Measurements from ENCODE around the gene CLEC10A. TPM values are rescaled to one million over a fixed set of nuclear protein-coding genes. Genes with fewer than 3 reads are reported as not detected.
"Not testable (repeated sequence)": the region's sequence is repeated elsewhere in the genome, so short reads cannot be mapped to it uniquely, and the experiment has no call there.

The CLEC10A gene
- total and polyA plus RNA-seq, 2 donors (not counting 1 experiment from before 2014, with no cell fraction given): not detected

- Histone ChIP-seq H3K27ac (ENCODE audit: insufficient read depth, low read length) (no peak overlapping the region), H3K4me3 (replicated peaks in 1 of 4; ENCODE audit: control extremely low read depth in 1 of 4, insufficient read depth in 1 of 4, low read depth in 3 of 4, low read length in 4 of 4) (no peak overlapping the region), H4K20me1 (ENCODE audit: control insufficient read depth, extremely low read depth, insufficient read depth, low read length) (no peaks in the 10 kb centered on the region), H3K79me2 (ENCODE audit: control insufficient read depth, insufficient read depth, low read length) (no peaks in the 10 kb centered on the region), H3K4me2 (ENCODE audit: extremely low read depth, insufficient read depth, low read length) (no peak overlapping the region), H3K9ac (ENCODE audit: insufficient read depth, low read length) (no peak overlapping the region), H2AFZ (ENCODE audit: low read length) (no peak overlapping the region), H3K9me3 (ENCODE audit: control insufficient read depth, insufficient read depth, low read depth, low read length) (no peaks in the 10 kb centered on the region), H3K4me1 (ENCODE audit: control insufficient read depth, extremely low read depth, insufficient read depth, low read length) (peaks cover 3% of the 10 kb centered on the region), H3K36me3 (ENCODE audit: control insufficient read depth, insufficient read depth, low read length) (no peaks in the 10 kb centered on the region), H3K27me3 (ENCODE audit: control insufficient read depth, insufficient read depth, low read length) (peaks cover 3% of the 10 kb centered on the region)
- no peak for TF ChIP-seq CTCF (conservative IDR thresholded peaks at IDR 0.05 in 1 of 2, IDR thresholded peaks at IDR 0.05 in 1 of 2; ENCODE audit: low read depth in 1 of 2, low read length in 2 of 2)
- no peak for TF ChIP-seq EZH2 (IDR thresholded peaks at IDR 0.05; ENCODE audit: low read length, missing control alignments)
- DNase-seq (ENCODE audit: low read depth in 2 of 2): peak in 1 of 2 donors; percentile 53
Measured at GRCh38 chr17:7056386-7056785, 23.7 kb downstream of the CLEC10A start.

GRCh38 chr17:7050583-7050982 lies 29.5 kb downstream of the CLEC10A start:
- H3K4me3 ChIP-seq (replicated peaks in 1 of 4; ENCODE audit: control extremely low read depth in 1 of 4, insufficient read depth in 1 of 4, low read depth in 3 of 4, low read length in 4 of 4); H3K4me1 ChIP-seq (ENCODE audit: control insufficient read depth, extremely low read depth, insufficient read depth, low read length); H3K27ac ChIP-seq (ENCODE audit: insufficient read depth, low read length); H3K36me3 ChIP-seq (ENCODE audit: control insufficient read depth, insufficient read depth, low read length); H3K4me2 ChIP-seq (ENCODE audit: extremely low read depth, insufficient read depth, low read length); H3K9ac ChIP-seq (ENCODE audit: insufficient read depth, low read length); H3K79me2 ChIP-seq (ENCODE audit: control insufficient read depth, insufficient read depth, low read length); H2AFZ ChIP-seq (ENCODE audit: low read length); DNase-seq (ENCODE audit: low read depth in 2 of 2); H3K27me3 ChIP-seq (ENCODE audit: control insufficient read depth, insufficient read depth, low read length); H3K9me3 ChIP-seq (ENCODE audit: control insufficient read depth, insufficient read depth, low read depth, low read length); H4K20me1 ChIP-seq (ENCODE audit: control insufficient read depth, extremely low read depth, insufficient read depth, low read length): not testable (repeated sequence)

GRCh38 chr17:7048968-7049367 lies 31.1 kb downstream of the CLEC10A start:
- H2AFZ ChIP-seq (ENCODE audit: low read length): no peak overlapping the region

More at GRCh38 chr17:7048968-7049367, 31.1 kb downstream of the CLEC10A start:
- no peak overlapping the region for H3K9ac ChIP-seq (ENCODE audit: insufficient read depth, low read length)
- no peak overlapping the region for H3K27ac ChIP-seq (ENCODE audit: insufficient read depth, low read length)
- H3K79me2 ChIP-seq (ENCODE audit: control insufficient read depth, insufficient read depth, low read length): no peaks in the 10 kb centered on the region
- H3K4me3 ChIP-seq (replicated peaks in 1 of 4; ENCODE audit: control extremely low read depth in 1 of 4, insufficient read depth in 1 of 4, low read depth in 3 of 4, low read length in 4 of 4): no peak overlapping the region
- peaks cover 5% of the 10 kb centered on the region for H3K27me3 ChIP-seq (ENCODE audit: control insufficient read depth, insufficient read depth, low read length)
- H3K9me3 ChIP-seq (ENCODE audit: control insufficient read depth, insufficient read depth, low read depth, low read length): no peaks in the 10 kb centered on the region
- peaks cover 2% of the 10 kb centered on the region for H3K4me1 ChIP-seq (ENCODE audit: control insufficient read depth, extremely low read depth, insufficient read depth, low read length)
- no peaks in the 10 kb centered on the region for H4K20me1 ChIP-seq (ENCODE audit: control insufficient read depth, extremely low read depth, insufficient read depth, low read length)
- H3K4me2 ChIP-seq (ENCODE audit: extremely low read depth, insufficient read depth, low read length): no peak overlapping the region
- DNase-seq (ENCODE audit: low read depth in 2 of 2): no peak
- TF ChIP-seq CTCF (conservative IDR thresholded peaks at IDR 0.05 in 1 of 2, IDR thresholded peaks at IDR 0.05 in 1 of 2; ENCODE audit: low read depth in 1 of 2, low read length in 2 of 2) (no peak), EZH2 (IDR thresholded peaks at IDR 0.05; ENCODE audit: low read length, missing control alignments) (no peak)
- no peaks in the 10 kb centered on the region for H3K36me3 ChIP-seq (ENCODE audit: control insufficient read depth, insufficient read depth, low read length)

All from fibroblast of lung (primary cell).